ENCODE measurements around the gene MRPS15. TPM values are rescaled to one million over a fixed set of nuclear protein-coding genes. Genes with fewer than 3 reads are reported as not detected.

Gene MRPS15
- total RNA-seq, 1 experiment from 2014 or later, result 213 TPM

GRCh38 chr1:36482724-36483388 is 18.7 kb upstream of the MRPS15 start, which contains the start of gene CSF3R:
Gene CSF3R (minus strand): TSS chr1:36482913. CDS start chr1:36479496, 3,417 bp downstream.
- H3K27me3 ChIP-seq (ENCODE audit: low read length), result no peaks in the 10 kb centered on the region
- intact Hi-C loops (cut with micrococcal nuclease), result no loop called here
- no peak within 1 kb of the TSS for H3K4me3 ChIP-seq (ENCODE audit: low read length)
- no peak within 1 kb of the TSS for H3K9ac ChIP-seq (ENCODE audit: low read length)
- no peak within 1 kb of the TSS for H3K4me2 ChIP-seq (ENCODE audit: low read length)
- ChIA-PET POLR2A (ENCODE audit: unreplicated experiment) (no interaction called here), CTCF (no interaction called here)
- no peak within 1 kb of the TSS for H2AFZ ChIP-seq (ENCODE audit: low read length)
- peaks cover 13% of the 10 kb centered on the region for H3K4me1 ChIP-seq (ENCODE audit: insufficient read depth, low read length)
- H3K9me2 ChIP-seq (replicated peaks; ENCODE audit: low read length), result no peaks in the 10 kb centered on the region
- no TSS peak for BruUV-seq (replicated peaks)
- H3K79me2 ChIP-seq (ENCODE audit: low read length), result no peaks in the 10 kb centered on the region
- no peaks in the 10 kb centered on the region for H3K36me3 ChIP-seq (ENCODE audit: low read depth, low read length)
- no peak within 1 kb of the TSS for H3K27ac ChIP-seq (ENCODE audit: low read length)
- no peak for TF ChIP-seq EZH2phosphoT487 (IDR thresholded peaks at IDR 0.05; ENCODE audit: borderline replicate concordance, low read length)
- no peak for TF ChIP-seq CTCF (conservative IDR thresholded peaks at IDR 0.05; ENCODE audit: low read depth, low read length)
- no peak for TF ChIP-seq EZH2 (IDR thresholded peaks at IDR 0.05; ENCODE audit: low read length, unreplicated experiment)
- H3F3A ChIP-seq (ENCODE audit: low read length, unreplicated experiment), result no peaks in the 10 kb centered on the region
- no peak for DNase-seq
- no peaks in the 10 kb centered on the region for H4K20me1 ChIP-seq (ENCODE audit: low read length)
- ATAC-seq, result no peak
- H3K9me3 ChIP-seq (ENCODE audit: low read length), result no peaks in the 10 kb centered on the region

DNA sequence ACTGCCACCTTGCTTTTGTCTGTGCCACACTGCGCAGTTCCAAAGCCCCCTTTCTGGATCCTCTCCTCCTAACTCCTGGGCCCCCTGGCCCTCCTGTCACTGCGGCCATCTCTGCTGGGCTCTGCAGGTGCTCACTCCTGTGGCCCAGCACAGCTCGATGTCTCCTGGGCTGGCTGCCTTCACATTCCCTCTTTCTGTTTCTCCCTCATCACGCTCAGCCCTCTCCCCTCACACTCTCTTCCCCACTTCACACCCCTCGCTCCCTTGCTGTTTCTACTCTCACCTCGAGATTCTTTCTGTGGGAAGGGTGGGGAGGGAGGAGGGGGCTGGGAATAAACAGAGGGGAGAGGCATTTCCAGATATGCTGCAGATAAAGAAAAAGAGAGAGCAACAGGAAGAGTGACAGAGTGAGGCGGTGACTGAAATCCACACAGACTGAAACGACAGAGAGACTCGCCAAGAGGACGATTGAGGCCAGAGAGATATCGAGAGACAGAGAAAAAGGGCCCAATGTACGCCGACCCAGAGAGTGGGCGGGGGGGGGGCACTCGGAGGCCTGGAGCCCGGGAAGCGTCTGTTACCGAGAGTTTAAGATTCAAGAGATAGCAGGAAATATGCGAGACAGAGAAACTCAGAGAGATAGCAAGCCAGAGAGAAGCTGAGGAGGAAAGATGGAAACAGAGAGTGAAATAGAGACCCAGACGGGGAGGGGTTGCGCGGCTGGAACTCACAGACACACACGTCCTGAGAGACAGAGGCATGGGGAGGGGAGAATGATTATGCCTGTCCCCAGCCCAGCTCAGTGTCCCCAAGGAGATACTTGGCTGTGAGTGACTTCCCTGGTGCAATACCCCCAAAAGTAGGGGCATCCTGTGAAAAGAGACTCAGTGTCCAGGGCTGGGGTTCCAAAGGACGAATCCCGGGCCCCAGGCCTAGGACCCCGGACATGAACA is 17.9 kb upstream of the MRPS15 start:
- no peaks in the 10 kb centered on the region for H3K9me2 ChIP-seq (replicated peaks; ENCODE audit: low read length)
- H3K4me1 ChIP-seq (ENCODE audit: insufficient read depth, low read length), result peaks cover 9% of the 10 kb centered on the region
- no peaks in the 10 kb centered on the region for H3K27me3 ChIP-seq (ENCODE audit: low read length)
- no peak overlapping the region for H3K27ac ChIP-seq (ENCODE audit: low read length)
- CTCF ChIA-PET, result no interaction called here
- H3K4me2 ChIP-seq (ENCODE audit: low read length), result no peak overlapping the region
- H2AFZ ChIP-seq (ENCODE audit: low read length), result no peak overlapping the region
- H3K79me2 ChIP-seq (ENCODE audit: low read length), result no peaks in the 10 kb centered on the region
- no peaks in the 10 kb centered on the region for H3K36me3 ChIP-seq (ENCODE audit: low read depth, low read length)
- TF ChIP-seq EZH2phosphoT487 (IDR thresholded peaks at IDR 0.05; ENCODE audit: borderline replicate concordance, low read length) (no peak), EZH2 (IDR thresholded peaks at IDR 0.05; ENCODE audit: low read length, unreplicated experiment) (no peak), CTCF (conservative IDR thresholded peaks at IDR 0.05; ENCODE audit: low read depth, low read length) (no peak)
- no peak overlapping the region for H3K9ac ChIP-seq (ENCODE audit: low read length)
- H3F3A ChIP-seq (ENCODE audit: low read length, unreplicated experiment), result no peaks in the 10 kb centered on the region
- H3K9me3 ChIP-seq (ENCODE audit: low read length), result no peaks in the 10 kb centered on the region
- no TSS peak for BruUV-seq (replicated peaks)
- intact Hi-C loops (cut with micrococcal nuclease), result no loop called here
- POLR2A ChIA-PET (ENCODE audit: unreplicated experiment), result no interaction called here
- DNase-seq (no peak), ATAC-seq (no peak)
- H3K4me3 ChIP-seq (ENCODE audit: low read length), result no peak overlapping the region
- no peaks in the 10 kb centered on the region for H4K20me1 ChIP-seq (ENCODE audit: low read length)
